ENCODE results near the gene FST. TPM values are rescaled to one million over a fixed set of nuclear protein-coding genes. Genes with fewer than 3 reads are reported as not detected.

Gene FST
- polyA plus RNA-seq, 1 of the 3 experiments (the other 2 are of a cell fraction): 157 TPM

DNA sequence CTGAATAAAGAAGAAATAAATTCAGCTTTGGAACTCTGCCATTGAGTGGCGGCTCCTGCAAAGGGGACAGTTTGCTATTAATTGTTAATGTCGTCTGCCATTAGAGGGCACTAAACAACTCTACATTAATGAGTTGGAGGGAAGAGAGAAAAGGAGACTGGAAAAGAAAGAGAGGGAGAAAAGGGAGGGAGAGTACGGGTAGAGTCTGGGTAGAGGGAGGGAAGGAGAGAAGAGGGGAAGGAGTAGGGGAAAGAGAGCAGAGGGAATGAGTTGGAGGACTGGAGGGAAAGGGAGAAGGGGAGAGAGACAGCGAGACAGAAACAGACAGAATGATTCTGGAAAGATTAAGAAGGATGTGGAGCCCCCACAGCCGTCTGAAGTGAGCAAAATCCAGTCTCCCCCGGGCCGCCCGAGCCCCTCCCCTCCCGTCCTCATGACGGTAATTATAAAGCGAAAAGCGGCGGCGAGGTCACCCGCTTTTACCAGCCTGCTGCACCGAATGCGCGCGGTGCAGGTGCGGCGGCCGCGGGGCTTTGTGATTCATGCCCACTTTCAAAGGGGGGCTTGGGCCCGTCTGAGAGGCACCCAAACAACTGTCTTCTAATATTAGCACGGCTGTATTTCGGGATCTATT is 1.9 kb upstream of the FST start (continued):
- TF ChIP-seq, protein P1, sequence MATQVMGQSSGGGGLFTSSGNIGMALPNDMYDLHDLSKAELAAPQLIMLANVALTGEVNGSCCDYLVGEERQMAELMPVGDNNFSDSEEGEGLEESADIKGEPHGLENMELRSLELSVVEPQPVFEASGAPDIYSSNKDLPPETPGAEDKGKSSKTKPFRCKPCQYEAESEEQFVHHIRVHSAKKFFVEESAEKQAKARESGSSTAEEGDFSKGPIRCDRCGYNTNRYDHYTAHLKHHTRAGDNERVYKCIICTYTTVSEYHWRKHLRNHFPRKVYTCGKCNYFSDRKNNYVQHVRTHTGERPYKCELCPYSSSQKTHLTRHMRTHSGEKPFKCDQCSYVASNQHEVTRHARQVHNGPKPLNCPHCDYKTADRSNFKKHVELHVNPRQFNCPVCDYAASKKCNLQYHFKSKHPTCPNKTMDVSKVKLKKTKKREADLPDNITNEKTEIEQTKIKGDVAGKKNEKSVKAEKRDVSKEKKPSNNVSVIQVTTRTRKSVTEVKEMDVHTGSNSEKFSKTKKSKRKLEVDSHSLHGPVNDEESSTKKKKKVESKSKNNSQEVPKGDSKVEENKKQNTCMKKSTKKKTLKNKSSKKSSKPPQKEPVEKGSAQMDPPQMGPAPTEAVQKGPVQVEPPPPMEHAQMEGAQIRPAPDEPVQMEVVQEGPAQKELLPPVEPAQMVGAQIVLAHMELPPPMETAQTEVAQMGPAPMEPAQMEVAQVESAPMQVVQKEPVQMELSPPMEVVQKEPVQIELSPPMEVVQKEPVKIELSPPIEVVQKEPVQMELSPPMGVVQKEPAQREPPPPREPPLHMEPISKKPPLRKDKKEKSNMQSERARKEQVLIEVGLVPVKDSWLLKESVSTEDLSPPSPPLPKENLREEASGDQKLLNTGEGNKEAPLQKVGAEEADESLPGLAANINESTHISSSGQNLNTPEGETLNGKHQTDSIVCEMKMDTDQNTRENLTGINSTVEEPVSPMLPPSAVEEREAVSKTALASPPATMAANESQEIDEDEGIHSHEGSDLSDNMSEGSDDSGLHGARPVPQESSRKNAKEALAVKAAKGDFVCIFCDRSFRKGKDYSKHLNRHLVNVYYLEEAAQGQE (IDR thresholded peaks at IDR 0.05; ENCODE audit: low read depth, low read length): no peak
- peak; percentile 20; the same call in 1 of the 2 replicates for TF ChIP-seq POLR2AphosphoS5 (IDR thresholded peaks at IDR 0.05; ENCODE audit: low read depth, low read length)
- no peak for TF ChIP-seq ELF1 (IDR thresholded peaks at IDR 0.05)
- TF ChIP-seq, protein P2, sequence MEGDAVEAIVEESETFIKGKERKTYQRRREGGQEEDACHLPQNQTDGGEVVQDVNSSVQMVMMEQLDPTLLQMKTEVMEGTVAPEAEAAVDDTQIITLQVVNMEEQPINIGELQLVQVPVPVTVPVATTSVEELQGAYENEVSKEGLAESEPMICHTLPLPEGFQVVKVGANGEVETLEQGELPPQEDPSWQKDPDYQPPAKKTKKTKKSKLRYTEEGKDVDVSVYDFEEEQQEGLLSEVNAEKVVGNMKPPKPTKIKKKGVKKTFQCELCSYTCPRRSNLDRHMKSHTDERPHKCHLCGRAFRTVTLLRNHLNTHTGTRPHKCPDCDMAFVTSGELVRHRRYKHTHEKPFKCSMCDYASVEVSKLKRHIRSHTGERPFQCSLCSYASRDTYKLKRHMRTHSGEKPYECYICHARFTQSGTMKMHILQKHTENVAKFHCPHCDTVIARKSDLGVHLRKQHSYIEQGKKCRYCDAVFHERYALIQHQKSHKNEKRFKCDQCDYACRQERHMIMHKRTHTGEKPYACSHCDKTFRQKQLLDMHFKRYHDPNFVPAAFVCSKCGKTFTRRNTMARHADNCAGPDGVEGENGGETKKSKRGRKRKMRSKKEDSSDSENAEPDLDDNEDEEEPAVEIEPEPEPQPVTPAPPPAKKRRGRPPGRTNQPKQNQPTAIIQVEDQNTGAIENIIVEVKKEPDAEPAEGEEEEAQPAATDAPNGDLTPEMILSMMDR (IDR thresholded peaks at IDR 0.05): peak; percentile 67

DNA sequence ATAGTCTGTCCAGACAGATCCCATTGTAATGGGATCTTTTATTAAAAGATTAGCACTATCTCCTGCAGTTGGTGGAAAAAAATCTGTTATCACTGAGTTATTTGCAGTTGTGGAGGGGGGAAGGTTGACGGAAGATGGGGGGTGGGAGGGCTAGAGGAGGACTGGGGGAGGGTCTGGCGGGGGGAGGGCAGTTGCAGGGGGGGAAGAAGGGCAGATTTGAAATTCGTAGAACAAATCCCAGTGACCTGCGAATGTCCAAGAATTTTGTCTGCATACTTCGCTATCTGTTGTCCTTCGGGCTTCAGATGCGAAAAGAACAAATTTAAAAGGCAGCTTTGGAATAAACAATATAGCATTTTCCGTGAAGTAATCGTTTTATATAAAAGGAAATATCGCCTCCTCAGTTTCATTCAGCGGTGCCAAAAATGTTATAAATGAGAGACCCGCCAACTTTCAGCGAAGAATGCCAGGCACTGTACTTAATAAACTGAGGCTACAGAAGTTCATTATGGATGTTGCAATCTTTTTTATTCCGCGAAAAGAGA is 1.3 kb upstream of the FST start:
- Histone ChIP-seq H3K4me2 (peak overlapping the region; percentile 83), H3K27me3 (ENCODE audit: insufficient read depth) (no peaks in the 10 kb centered on the region), H3K79me2 (ENCODE audit: insufficient read depth) (peaks cover 35% of the 10 kb centered on the region), H3K4me1 (ENCODE audit: control insufficient read depth in 1 of 2, insufficient read depth in 2 of 2, low read depth in 1 of 2, low read length in 1 of 2) (peaks cover 11 to 13% of the 10 kb centered on the region in 2 experiments; a peak in 3 of 4 replicates), H3F3A (replicated peaks; ENCODE audit: insufficient read depth) (peaks cover 30% of the 10 kb centered on the region), H3K36me3 (replicated peaks in 1 of 2; ENCODE audit: control insufficient read depth in 1 of 2, insufficient read depth in 2 of 2, low read length in 1 of 2) (peaks cover 8 to 13% of the 10 kb centered on the region in 2 experiments), H3K27ac (ENCODE audit: low read depth in 2 of 2, low read length in 1 of 2) (peak overlapping the region in 1 of 2 experiments; percentile 99; a peak in 2 of 4 replicates), H3K9me3 (no peaks in the 10 kb centered on the region), H3K9ac (peak overlapping the region; percentile 98), H4K20me1 (ENCODE audit: insufficient read depth) (no peaks in the 10 kb centered on the region), H2AFZ (ENCODE audit: low read depth) (peak overlapping the region; percentile 78), H3K9me2 (no peaks in the 10 kb centered on the region), H3K4me3 (ENCODE audit: low read depth in 2 of 2, low read length in 1 of 2) (peak overlapping the region; percentile 68 to 88)
- TF ChIP-seq FOXM1 (IDR thresholded peaks at IDR 0.05; ENCODE audit: low read depth): no peak
- TF ChIP-seq EP300 (IDR thresholded peaks at IDR 0.05; ENCODE audit: borderline replicate concordance in 1 of 2, low read depth in 1 of 2, low read length in 1 of 2): no peak
- TF ChIP-seq GABPA (IDR thresholded peaks at IDR 0.05; ENCODE audit: low read depth): no peak
- no peak for TF ChIP-seq RAD21 (IDR thresholded peaks at IDR 0.05; ENCODE audit: low read length)
- no peak for TF ChIP-seq SMC3 (IDR thresholded peaks at IDR 0.05; ENCODE audit: low read depth, low read length)
- TF ChIP-seq, protein P3, sequence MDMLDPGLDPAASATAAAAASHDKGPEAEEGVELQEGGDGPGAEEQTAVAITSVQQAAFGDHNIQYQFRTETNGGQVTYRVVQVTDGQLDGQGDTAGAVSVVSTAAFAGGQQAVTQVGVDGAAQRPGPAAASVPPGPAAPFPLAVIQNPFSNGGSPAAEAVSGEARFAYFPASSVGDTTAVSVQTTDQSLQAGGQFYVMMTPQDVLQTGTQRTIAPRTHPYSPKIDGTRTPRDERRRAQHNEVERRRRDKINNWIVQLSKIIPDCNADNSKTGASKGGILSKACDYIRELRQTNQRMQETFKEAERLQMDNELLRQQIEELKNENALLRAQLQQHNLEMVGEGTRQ (IDR thresholded peaks at IDR 0.05; ENCODE audit: borderline replicate concordance, low read depth, low read length): no peak
- no peak for TF ChIP-seq RXRA (IDR thresholded peaks at IDR 0.05; ENCODE audit: borderline replicate concordance, low read depth)
- TF ChIP-seq, protein P4, sequence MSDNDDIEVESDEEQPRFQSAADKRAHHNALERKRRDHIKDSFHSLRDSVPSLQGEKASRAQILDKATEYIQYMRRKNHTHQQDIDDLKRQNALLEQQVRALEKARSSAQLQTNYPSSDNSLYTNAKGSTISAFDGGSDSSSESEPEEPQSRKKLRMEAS (IDR thresholded peaks at IDR 0.05; ENCODE audit: low read depth): no peak
- no peak for TF ChIP-seq TAF1 (IDR thresholded peaks at IDR 0.05; ENCODE audit: borderline replicate concordance, low read depth, low read length)
- TF ChIP-seq POLR2AphosphoS5 (IDR thresholded peaks at IDR 0.05; ENCODE audit: low read depth, low read length): no peak; the same call in 1 of the 2 replicates
- TF ChIP-seq, protein P5, sequence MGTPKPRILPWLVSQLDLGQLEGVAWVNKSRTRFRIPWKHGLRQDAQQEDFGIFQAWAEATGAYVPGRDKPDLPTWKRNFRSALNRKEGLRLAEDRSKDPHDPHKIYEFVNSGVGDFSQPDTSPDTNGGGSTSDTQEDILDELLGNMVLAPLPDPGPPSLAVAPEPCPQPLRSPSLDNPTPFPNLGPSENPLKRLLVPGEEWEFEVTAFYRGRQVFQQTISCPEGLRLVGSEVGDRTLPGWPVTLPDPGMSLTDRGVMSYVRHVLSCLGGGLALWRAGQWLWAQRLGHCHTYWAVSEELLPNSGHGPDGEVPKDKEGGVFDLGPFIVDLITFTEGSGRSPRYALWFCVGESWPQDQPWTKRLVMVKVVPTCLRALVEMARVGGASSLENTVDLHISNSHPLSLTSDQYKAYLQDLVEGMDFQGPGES (IDR thresholded peaks at IDR 0.05; ENCODE audit: low read depth, low read length): no peak
- TF ChIP-seq MXI1 (IDR thresholded peaks at IDR 0.05; ENCODE audit: low read depth, low read length): no peak
- TF ChIP-seq RFX5 (IDR thresholded peaks at IDR 0.05; ENCODE audit: low read length): no peak
- TF ChIP-seq, protein P6, sequence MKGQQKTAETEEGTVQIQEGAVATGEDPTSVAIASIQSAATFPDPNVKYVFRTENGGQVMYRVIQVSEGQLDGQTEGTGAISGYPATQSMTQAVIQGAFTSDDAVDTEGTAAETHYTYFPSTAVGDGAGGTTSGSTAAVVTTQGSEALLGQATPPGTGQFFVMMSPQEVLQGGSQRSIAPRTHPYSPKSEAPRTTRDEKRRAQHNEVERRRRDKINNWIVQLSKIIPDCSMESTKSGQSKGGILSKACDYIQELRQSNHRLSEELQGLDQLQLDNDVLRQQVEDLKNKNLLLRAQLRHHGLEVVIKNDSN (IDR thresholded peaks at IDR 0.05; ENCODE audit: borderline replicate concordance, low read depth): no peak
- no peak for TF ChIP-seq FOXJ3 (CRISPR knock-in tag; IDR thresholded peaks at IDR 0.05)
- TF ChIP-seq SIN3A (IDR thresholded peaks at IDR 0.05; ENCODE audit: borderline replicate concordance, low read depth, low read length): no peak
- no peak for TF ChIP-seq CHD2 (IDR thresholded peaks at IDR 0.05; ENCODE audit: low read length, partially characterized antibody)
- TF ChIP-seq TEAD4 (IDR thresholded peaks at IDR 0.05; ENCODE audit: borderline replicate concordance, insufficient read depth): no peak
- peak; percentile 38 for DNase-seq
- ChIA-PET CTCF (interaction anchor here (1.7 kb wide), 1 partner anchor 17 kb away, joined by 9 read pairs; no protein-coding TSS in a partner anchor), POLR2A (no interaction called here)
- 1% methylated on average over 15 of the region's 15 CpGs for WGBS (ENCODE audit: low lambda C conversion rate)
